OCI-LY3 (cell line): ENCODE measurements around the gene PTCD1.

Experiments
- CTCF ChIP-seq: fragments of 200-600, 300-600 bp; sonication (generic); IDR thresholded peaks from 2 replicates; pipeline ENCODE4 v1.5.1; 2014; ENCODE audit warnings: antibody characterized with exemption, low read length, low read depth
- EZH2phosphoT487 ChIP-seq: fragments of 200-600 bp; shearing (Covaris generic); IDR thresholded peaks from 2 replicates; pipeline ENCODE4 v1.6.1; 2018; ENCODE audit warnings: antibody characterized with exemption, mixed run types, low read depth

- no peak for TF ChIP-seq CTCF
- TF ChIP-seq EZH2phosphoT487, result no peak
Observed at GRCh38 chr7:99381664-99382075, 56.9 kb downstream of the PTCD1 start.
